ENCODE measurements around the gene NDC1.

GRCh38 chr1:53878492-53879105, 40.5 kb upstream of the NDC1 start:
- TF ChIP-seq POLR2A (IDR thresholded peaks at IDR 0.05) = no peak
- TF ChIP-seq, protein P1, sequence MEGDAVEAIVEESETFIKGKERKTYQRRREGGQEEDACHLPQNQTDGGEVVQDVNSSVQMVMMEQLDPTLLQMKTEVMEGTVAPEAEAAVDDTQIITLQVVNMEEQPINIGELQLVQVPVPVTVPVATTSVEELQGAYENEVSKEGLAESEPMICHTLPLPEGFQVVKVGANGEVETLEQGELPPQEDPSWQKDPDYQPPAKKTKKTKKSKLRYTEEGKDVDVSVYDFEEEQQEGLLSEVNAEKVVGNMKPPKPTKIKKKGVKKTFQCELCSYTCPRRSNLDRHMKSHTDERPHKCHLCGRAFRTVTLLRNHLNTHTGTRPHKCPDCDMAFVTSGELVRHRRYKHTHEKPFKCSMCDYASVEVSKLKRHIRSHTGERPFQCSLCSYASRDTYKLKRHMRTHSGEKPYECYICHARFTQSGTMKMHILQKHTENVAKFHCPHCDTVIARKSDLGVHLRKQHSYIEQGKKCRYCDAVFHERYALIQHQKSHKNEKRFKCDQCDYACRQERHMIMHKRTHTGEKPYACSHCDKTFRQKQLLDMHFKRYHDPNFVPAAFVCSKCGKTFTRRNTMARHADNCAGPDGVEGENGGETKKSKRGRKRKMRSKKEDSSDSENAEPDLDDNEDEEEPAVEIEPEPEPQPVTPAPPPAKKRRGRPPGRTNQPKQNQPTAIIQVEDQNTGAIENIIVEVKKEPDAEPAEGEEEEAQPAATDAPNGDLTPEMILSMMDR (IDR thresholded peaks at IDR 0.05) = peak; percentile 44 to 65 (median 58)
- no peak for TF ChIP-seq POLR2AphosphoS5 (IDR thresholded peaks at IDR 0.05)
- TF ChIP-seq EP300 (IDR thresholded peaks at IDR 0.05; ENCODE audit: low read depth) = no peak

All from transverse colon (tissue), 4 donors.